PC-9 (cell line): ENCODE measurements around the gene GHRH.

Experiments
- EZH2 ChIP-seq: fragments of 200-600 bp; sonication (generic); IDR thresholded peaks from 2 replicates; pipeline ENCODE4 v1.8.0; 2017; ENCODE audit warnings: antibody characterized with exemption, low read depth
- TF ChIP-seq, protein P1 (sequence below): fragments of 200-600 bp; sonication (generic); conservative IDR thresholded peaks from 2 replicates; pipeline ENCODE4 v1.6.1; 2017; ENCODE audit warnings: mixed run types, antibody characterized with exemption, mild to moderate bottlenecking, moderate library complexity

DNA sequence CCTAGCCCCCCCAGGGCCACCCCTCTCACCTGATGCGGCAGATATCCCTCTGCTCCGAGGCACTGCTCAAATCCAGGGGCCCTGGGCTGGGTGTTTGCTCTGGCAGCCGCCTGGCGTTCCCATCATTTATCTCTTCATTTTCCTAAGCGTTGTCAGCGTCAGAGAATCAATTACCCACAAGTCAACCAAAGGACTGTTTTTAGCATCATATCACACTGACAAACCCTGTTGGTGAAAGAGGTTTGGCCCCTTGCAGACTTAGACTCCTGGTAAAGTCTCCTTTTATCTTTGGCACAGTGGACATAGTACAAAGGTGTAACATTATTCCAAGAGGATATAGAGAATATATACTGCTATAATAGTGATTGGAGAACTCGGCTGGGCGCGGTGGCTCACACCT, at the start of gene GHRH:
- TF ChIP-seq, protein P1, sequence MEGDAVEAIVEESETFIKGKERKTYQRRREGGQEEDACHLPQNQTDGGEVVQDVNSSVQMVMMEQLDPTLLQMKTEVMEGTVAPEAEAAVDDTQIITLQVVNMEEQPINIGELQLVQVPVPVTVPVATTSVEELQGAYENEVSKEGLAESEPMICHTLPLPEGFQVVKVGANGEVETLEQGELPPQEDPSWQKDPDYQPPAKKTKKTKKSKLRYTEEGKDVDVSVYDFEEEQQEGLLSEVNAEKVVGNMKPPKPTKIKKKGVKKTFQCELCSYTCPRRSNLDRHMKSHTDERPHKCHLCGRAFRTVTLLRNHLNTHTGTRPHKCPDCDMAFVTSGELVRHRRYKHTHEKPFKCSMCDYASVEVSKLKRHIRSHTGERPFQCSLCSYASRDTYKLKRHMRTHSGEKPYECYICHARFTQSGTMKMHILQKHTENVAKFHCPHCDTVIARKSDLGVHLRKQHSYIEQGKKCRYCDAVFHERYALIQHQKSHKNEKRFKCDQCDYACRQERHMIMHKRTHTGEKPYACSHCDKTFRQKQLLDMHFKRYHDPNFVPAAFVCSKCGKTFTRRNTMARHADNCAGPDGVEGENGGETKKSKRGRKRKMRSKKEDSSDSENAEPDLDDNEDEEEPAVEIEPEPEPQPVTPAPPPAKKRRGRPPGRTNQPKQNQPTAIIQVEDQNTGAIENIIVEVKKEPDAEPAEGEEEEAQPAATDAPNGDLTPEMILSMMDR, result no peak
- no peak for TF ChIP-seq EZH2
